Lower leg skin (tissue), 3 donors: ENCODE data around the gene TP53AIP1.

Source experiments
- POLR2A ChIP-seq, 2 donors: fragments of 450-650 bp; IDR thresholded peaks; one replicate each; pipeline ENCODE4 v1.6.1; 2016 to 2017; ENCODE audit warnings: antibody characterized with exemption in 2 of 2, mild to moderate bottlenecking in 1 of 2, moderate library complexity in 1 of 2
- TF ChIP-seq, protein P1 (sequence below), 3 donors: fragments of 450-650 bp; IDR thresholded peaks; one replicate each; pipeline ENCODE4 v1.5.1; 2016; ENCODE audit warnings: antibody characterized with exemption in 3 of 3, mild to moderate bottlenecking in 3 of 3, moderate library complexity in 2 of 3

GRCh38 chr11:128953151-128953550, 10.5 kb upstream of the TP53AIP1 start:
- TF ChIP-seq, protein P1, sequence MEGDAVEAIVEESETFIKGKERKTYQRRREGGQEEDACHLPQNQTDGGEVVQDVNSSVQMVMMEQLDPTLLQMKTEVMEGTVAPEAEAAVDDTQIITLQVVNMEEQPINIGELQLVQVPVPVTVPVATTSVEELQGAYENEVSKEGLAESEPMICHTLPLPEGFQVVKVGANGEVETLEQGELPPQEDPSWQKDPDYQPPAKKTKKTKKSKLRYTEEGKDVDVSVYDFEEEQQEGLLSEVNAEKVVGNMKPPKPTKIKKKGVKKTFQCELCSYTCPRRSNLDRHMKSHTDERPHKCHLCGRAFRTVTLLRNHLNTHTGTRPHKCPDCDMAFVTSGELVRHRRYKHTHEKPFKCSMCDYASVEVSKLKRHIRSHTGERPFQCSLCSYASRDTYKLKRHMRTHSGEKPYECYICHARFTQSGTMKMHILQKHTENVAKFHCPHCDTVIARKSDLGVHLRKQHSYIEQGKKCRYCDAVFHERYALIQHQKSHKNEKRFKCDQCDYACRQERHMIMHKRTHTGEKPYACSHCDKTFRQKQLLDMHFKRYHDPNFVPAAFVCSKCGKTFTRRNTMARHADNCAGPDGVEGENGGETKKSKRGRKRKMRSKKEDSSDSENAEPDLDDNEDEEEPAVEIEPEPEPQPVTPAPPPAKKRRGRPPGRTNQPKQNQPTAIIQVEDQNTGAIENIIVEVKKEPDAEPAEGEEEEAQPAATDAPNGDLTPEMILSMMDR (IDR thresholded peaks at IDR 0.05), result no peak
- no peak for TF ChIP-seq POLR2A (IDR thresholded peaks at IDR 0.05)
